HL-60/S4 treated with retinoic acid at 250 ng/mL for 4 days and 3 days (cell line): Measurements from ENCODE around the gene HRK.

ENCODE experiments used
- in situ Hi-C: fragments of 300-500 bp; cut with MboI; formaldehyde crosslinking; loops from 2 replicates; pipeline ENCODE4 v1.7.0; 2022; ENCODE audit warnings: low sequenced_read_pairs

Gene HRK

DNA sequence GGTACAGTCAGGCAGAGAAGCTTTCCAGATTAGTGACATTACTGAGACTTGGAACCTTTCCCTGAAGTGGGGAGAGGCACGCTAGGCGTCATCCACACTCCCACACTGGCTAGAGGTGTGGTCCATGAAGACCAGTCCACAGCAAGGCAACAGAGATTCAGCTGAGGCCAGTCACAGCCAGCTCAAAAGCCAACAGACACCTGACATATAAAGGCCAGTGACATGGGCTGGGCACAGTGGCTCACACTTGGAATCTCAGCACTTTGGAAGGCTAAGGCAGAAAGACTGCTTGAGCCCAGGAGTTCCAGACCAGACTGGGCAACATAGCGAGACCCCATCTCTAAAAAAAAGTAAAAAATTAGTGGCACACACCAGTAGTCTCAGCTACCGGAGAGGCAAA lies 10.9 kb downstream of the HRK start:
- in situ Hi-C loops = no loop called here

GRCh38 chr12:116867523-116867922 lies 13.7 kb downstream of the HRK start:
- in situ Hi-C loops = no loop called here

GRCh38 chr12:116864371-116865160 lies 16.7 kb downstream of the HRK start:
- in situ Hi-C loops = no loop called here

GRCh38 chr12:116863275-116863767 lies 17.9 kb downstream of the HRK start:
- in situ Hi-C loops = no loop called here

DNA sequence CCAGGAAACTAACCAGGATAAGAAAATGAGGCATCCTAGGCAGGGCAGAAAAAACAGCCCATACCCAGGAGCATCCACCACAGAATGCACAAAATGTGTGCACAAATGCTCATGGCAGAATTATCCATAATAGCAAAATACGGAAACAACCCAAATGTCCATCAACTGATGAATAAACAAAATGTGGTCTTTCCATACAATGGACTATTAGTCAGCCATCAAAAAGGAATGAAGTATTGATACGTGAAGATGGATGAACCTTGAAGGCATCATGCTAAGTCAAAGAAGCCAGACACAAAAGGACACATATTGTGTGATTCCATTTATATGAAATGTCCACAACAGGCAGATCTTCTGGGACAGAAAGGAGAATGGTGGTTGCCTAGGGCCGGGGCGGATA lies 19.1 kb downstream of the HRK start:
- in situ Hi-C loops = no loop called here

DNA sequence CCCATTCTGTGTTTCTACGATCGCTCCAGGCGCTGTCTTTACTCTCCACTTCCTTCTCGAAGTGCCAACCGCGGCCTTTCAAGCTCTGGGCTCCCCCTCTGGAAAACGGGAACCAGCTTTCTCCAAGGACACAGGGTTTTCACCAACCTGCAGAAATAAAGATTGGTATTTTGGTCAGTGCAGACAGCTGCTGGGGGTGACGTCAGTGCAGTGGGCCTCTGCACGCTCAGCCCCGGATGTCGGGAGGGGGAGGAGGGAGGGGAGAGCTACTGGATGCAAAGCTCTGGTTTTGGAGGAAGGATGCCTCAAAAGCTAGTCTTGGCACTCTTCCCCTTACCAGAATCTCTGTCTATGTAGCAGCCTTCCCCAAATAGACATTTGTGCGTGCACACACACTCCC lies 19.9 kb downstream of the HRK start:
- in situ Hi-C loops = no loop called here

- in situ Hi-C loops = no loop called here
These were observed 21.0 kb downstream of the HRK start for GRCh38 chr12:116860263-116860662.

- in situ Hi-C loops = no loop called here
These were observed 22.2 kb downstream of the HRK start for GRCh38 chr12:116859079-116859478.

DNA sequence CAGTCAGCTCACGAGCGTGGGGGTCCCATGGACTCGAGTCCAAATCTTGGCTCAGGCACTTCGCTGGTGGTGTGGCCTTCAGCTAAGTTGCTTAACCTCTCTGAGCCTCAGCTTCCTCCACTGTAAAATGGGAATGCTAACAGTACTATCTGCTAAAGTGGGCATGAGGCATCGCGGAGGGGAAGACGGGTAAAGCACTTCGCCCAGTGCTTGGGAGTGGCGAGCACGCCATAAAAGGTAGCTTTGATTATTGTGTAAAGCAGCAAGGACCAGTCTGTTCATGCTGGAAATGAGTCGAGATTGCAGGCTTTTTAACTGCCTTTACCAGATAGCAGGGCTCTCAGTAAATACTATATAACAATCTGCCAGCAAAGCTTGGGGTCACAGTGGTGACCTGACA lies 24.5 kb downstream of the HRK start:
- in situ Hi-C loops = no loop called here

- in situ Hi-C loops = no loop called here
These were observed 25.3 kb downstream of the HRK start for GRCh38 chr12:116855744-116856470.

DNA sequence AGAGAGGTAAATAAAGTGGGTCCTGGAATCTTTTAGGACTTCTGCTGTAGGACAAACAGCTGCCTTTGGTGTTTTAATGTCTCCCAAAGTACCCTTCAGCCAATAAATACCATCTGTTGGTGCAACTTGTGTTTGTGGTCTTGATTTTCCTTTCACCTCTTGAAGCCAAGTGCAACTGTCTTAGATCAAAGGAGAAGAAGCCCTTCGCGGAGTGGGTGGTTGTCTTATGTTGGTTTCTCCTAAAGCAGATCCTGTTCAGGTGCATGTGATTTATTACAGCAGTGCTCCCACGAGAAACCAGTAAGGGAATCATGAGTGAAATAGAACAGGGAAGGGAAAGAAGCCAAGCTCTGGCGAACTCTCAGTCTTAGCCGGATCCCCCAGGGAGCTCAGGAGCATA lies 27.7 kb downstream of the HRK start:
- in situ Hi-C loops = no loop called here

DNA sequence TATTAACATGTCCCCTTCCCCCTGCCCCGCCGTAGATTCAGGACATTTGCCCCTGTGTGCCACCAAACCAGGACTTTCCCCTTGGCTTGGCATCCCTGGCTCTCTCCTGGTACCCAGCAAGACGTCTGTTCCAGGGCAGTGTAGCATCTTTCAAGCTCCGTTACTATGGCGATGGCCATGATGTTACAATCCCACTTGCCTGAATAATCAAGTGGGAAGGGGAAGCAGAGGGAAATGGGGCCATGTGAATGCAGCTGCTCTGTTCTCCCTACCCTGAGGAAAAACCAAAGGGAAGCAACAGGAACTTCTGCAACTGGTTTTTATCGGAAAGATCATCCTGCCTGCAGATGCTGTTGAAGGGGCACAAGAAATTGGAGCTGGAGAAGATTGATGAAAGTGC lies 28.9 kb downstream of the HRK start:
- in situ Hi-C loops = no loop called here

DNA sequence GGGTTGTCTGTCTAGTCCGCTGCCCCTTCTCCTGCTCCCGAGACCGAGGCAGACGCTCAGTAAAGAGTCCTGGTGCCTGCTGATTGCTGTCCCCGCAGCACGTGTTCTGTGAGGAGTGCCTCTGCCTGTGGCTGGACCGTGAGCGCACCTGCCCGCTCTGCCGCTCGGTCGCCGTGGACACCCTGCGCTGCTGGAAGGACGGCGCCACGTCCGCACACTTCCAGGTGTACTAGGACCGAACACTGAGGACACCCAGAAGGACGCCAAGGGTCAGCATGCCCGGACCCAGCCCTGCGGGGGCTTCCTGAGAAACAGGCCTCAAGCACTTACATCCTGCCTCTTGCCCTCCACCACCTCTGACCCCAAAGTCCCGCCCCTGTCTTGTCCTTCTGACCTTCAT lies 32.0 kb downstream of the HRK start:
- in situ Hi-C loops = no loop called here

GRCh38 chr12:116843085-116843484 lies 38.2 kb downstream of the HRK start:
- in situ Hi-C loops = no loop called here

DNA sequence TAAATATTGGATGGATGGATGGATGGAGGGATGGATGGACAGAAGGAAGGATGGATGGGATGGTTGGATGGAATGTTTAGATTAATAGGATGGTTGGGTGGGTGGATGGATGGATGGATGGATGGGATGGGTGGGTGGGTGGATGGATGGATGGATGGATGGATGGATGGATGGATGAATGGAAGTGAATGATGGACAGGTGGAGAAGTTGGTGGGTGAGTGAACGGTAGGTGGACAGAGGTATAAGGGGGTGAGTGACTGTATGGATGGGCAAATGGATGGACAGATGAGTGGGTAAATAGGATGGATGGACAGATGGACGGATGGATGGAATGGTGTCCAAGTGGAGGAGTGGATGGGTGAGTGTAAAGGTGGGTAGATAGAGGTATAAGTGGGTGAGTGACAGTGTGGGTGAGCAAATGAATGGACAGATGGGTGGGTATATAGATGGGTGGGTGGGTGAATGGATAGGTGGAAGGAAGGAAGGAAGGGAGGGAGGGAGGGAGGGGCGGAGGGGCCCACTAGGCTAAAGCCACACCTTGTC lies 41.9 kb downstream of the HRK start:
- in situ Hi-C loops = no loop called here

DNA sequence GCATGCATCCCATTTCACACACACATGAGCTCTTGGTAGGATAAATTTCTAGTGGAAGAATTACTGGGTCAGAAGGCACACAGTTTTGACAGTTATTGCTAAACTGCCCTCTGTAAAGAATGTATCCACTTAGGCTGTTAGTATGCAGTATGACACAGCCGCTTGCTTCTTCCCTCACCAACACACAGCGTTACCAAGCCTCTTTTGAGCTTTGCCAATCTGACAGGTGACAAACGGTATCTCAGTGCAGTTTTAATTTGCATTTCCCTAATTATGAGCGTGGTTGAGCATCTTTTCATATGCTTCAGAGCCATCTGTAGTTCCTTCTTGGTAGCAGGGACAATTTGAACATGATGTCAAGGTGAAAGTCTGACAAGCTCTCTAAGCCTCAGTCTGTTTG lies 42.9 kb downstream of the HRK start:
- in situ Hi-C loops = no loop called here

DNA sequence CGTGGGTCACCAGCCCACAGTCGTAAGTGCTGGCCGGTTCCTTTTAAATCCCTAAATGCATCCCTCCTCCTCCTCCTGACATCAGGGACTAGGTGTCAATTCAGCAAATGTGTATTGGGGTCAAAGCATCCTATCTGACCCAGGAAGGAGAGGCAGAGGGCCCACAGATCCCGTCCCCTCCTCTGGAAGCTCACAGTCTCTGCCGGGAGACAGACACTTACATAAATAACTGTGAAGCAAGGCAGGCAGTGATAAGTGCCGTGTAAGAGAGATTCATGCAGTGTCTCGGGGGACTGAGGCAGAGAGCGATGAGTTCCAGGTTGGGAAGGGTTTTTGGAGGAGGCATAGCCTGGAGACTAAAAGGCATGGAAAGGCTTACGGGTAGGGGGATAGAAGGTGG lies 44.1 kb downstream of the HRK start:
- in situ Hi-C loops = no loop called here

DNA sequence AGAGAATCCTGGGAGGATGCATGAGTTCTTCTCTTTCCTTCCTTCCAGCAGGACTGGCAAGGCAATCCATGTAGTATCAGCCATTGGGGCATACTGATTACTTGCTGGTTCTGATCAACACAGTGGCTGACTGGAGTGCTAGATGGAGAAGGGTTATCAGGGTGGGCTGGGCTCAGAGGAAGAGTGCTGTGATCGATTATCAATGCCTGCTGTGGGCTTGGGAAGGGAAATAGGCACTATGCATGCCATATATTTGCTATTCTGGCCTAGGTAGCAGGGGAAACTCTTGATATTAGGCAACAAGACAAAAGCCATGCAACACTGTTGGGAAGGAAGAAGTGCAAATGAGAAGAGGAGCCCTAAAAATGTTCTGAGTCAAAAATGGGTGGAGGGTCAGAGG lies 45.8 kb downstream of the HRK start:
- in situ Hi-C loops = no loop called here

GRCh38 chr12:116833474-116833873 lies 47.8 kb downstream of the HRK start:
- in situ Hi-C loops = no loop called here

- in situ Hi-C loops = no loop called here
These were observed 48.9 kb downstream of the HRK start for GRCh38 chr12:116832353-116832752.

DNA sequence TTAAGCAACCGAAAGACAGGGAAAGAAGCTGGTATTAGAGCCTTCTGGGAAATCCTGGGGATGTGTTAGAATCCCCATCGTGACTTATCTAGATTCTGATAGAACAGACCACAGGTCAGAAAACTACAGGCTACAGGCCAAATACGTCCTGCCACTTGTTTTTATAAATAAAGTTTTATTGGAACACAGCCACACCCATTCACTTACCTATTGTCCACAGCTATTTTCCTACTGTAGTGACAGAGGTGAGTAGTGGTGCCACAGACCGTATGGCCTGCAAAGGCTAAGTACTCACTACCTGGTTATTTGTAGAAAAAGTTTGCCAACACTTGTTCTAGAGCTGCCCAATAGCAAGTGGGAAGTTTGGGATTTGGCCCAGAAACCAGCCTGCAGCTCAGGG lies 53.8 kb downstream of the HRK start:
- in situ Hi-C loops = no loop called here

DNA sequence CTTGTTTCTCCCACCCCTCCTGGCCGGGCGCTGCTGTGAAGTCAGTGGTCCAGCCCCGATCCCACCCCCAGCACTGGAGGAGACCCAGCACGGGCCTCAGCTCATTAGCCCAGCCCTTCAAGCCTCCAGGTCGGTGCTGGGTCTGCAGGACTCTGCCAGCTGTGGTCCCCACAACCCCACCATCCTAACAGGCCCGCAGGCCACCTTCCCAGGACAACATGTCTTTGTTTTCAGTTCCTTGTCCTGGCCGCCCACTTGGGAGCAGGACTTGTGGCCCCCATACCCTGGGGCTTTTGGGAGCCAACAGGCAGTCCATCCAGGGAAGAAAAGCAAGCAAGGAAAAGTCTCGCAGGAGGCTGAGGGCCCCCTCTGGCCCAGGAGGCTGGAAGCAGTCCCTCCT lies 60.0 kb downstream of the HRK start:
- in situ Hi-C loops = no loop called here
